Right ventricle myocardium inferior (tissue), 1 donor: ENCODE results near the gene FER. TPM values are rescaled to one million over a fixed set of nuclear protein-coding genes. Genes with fewer than 3 reads are reported as not detected.
A peak's percentile ranks its signal among the peaks of the same experiment; 100 is the strongest.
"Not testable (repeated sequence)": the region's sequence is repeated elsewhere in the genome, so short reads cannot be mapped to it uniquely, and the experiment has no call there.

Experiments used
- ATAC-seq: fragments of 200-7000 bp; cut with Tn5 transposase; one replicate; pipeline ENCODE4 v1.9.1; 2020; ENCODE audit warnings: mild to moderate bottlenecking, moderate library complexity
- DNase-seq: peaks from one replicate; pipeline ENCODE4 v3.0.0; 2021; ENCODE audit errors: missing footprints
- intact Hi-C: fragments of 100-400 bp; cut with DNase I; formaldehyde crosslinking; loops from one replicate; pipeline ENCODE4 v1.11.0; 2022
- total RNA-seq: library from RNA; stranded (reverse); fragmentation: NEBNext Ultra II Directional; extraction: Animal tissue kit (Norgen Biotek cat#: 25700); gene quantifications from one replicate; pipeline ENCODE4 v1.2.1, GENCODE V29; 2021
- donor health status: DM: no; HTN: yes; CAD: no; lungs with severe emphysema.

Gene FER
- total RNA-seq, 1 donor from 2014 or later, result 11.8 TPM

- DNase-seq, result no peak
- ATAC-seq, result no peak
- intact Hi-C loops, result loop anchor here (5.0 kb wide), 1 partner anchor 40 kb away; the partner anchor contains the start of gene FER
These were observed 39.2 kb downstream of the FER start for GRCh38 chr5:108786806-108787483.

GRCh38 chr5:108788142-108788541, 40.4 kb downstream of the FER start:
- intact Hi-C loops, result loop anchor here (5.0 kb wide), 1 partner anchor 41 kb away; the partner anchor contains the start of gene FER
- DNase-seq, result peak; percentile 84
- ATAC-seq, result peak; percentile 97

- DNase-seq, result no peak
- intact Hi-C loops, result no loop called here
- ATAC-seq, result no peak
These were observed 45.5 kb downstream of the FER start for GRCh38 chr5:108793207-108793606.

GRCh38 chr5:108794349-108794748, 46.7 kb downstream of the FER start:
- DNase-seq, ATAC-seq, intact Hi-C loops: not testable (repeated sequence)

- intact Hi-C loops, result no loop called here
- DNase-seq, result no peak
- no peak for ATAC-seq
These were observed 49.7 kb downstream of the FER start for GRCh38 chr5:108797396-108797795.

GRCh38 chr5:108797986-108798385, 50.3 kb downstream of the FER start:
- ATAC-seq, result no peak

GRCh38 chr5:108798513-108799265, 51.0 kb downstream of the FER start:
- ATAC-seq (no peak), DNase-seq (no peak)
- intact Hi-C loops, result no loop called here

More at GRCh38 chr5:108797986-108798385, 50.3 kb downstream of the FER start:
- DNase-seq, result no peak
- intact Hi-C loops, result no loop called here

- ATAC-seq (no peak), DNase-seq (no peak)
- intact Hi-C loops, result no loop called here
These were observed 53.6 kb downstream of the FER start for GRCh38 chr5:108801301-108801700.

- DNase-seq (no peak), ATAC-seq (no peak)
- intact Hi-C loops, result no loop called here
These were observed 54.1 kb downstream of the FER start for GRCh38 chr5:108801776-108802175.

GRCh38 chr5:108810717-108811116, 63.0 kb downstream of the FER start:
- no peak for ATAC-seq

GRCh38 chr5:108813673-108814072, 66.0 kb downstream of the FER start:
- intact Hi-C loops, result no loop called here
- ATAC-seq (no peak), DNase-seq (no peak)

More at GRCh38 chr5:108810717-108811116, 63.0 kb downstream of the FER start:
- intact Hi-C loops, result no loop called here
- no peak for DNase-seq

- DNase-seq (no peak), ATAC-seq (no peak)
- intact Hi-C loops, result no loop called here
These were observed 66.9 kb downstream of the FER start for GRCh38 chr5:108814551-108814950.

- DNase-seq (no peak), ATAC-seq (no peak)
- intact Hi-C loops, result no loop called here
These were observed 71.0 kb downstream of the FER start for GRCh38 chr5:108818613-108819272.

- intact Hi-C loops, result no loop called here
- DNase-seq, result no peak
- ATAC-seq, result no peak
These were observed 73.3 kb downstream of the FER start for GRCh38 chr5:108820983-108821382.

- ATAC-seq, result no peak
These were observed 74.7 kb downstream of the FER start for GRCh38 chr5:108822211-108822947.

GRCh38 chr5:108827131-108827530, 79.4 kb downstream of the FER start:
- intact Hi-C loops, result no loop called here
- DNase-seq (no peak), ATAC-seq (no peak)

More at GRCh38 chr5:108822211-108822947, 74.7 kb downstream of the FER start:
- no peak for DNase-seq
- intact Hi-C loops, result no loop called here

- no peak for DNase-seq
- ATAC-seq, result no peak
- intact Hi-C loops, result no loop called here
These were observed 83.1 kb downstream of the FER start for GRCh38 chr5:108830705-108831276.

- ATAC-seq, result no peak
- intact Hi-C loops, result no loop called here
- no peak for DNase-seq
These were observed 88.8 kb downstream of the FER start for GRCh38 chr5:108836492-108836891.
